ENCODE measurements around the gene PHF19. TPM values are rescaled to one million over a fixed set of nuclear protein-coding genes. Genes with fewer than 3 reads are reported as not detected.

Gene PHF19
- total and polyA plus RNA-seq, 9 donors, result 16.8 to 56.0 (median 40.2) TPM

DNA sequence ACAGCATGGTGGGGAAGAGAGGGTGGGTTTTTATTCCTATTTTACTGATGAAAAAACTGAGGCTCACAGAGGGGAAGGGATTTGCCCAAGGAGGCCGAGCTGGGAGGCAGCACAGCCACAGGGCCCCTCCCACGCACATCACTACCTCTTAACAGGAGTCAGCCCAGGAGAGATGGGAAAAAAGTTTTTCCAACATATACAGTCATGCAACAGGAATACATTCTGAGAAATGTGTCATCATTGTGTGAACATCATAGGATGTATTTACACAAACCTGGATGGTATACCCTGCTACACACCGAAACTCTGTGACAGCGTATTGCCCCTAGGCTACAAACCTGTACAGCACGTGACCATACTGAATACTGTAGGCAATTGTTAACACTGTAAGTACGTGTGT is 38.0 kb upstream of the PHF19 start:
- Histone ChIP-seq H3K27me3 (no peaks in the 10 kb centered on the region), H3K27ac (no peak overlapping the region), H3K4me1 (ENCODE audit: insufficient read depth) (peaks cover 7% of the 10 kb centered on the region), H3K9me3 (no peaks in the 10 kb centered on the region), H3K4me3 (no peak overlapping the region), H3K36me3 (no peaks in the 10 kb centered on the region)
- TF ChIP-seq POLR2A (IDR thresholded peaks at IDR 0.05) (no peak), EP300 (IDR thresholded peaks at IDR 0.05) (no peak)
- TF ChIP-seq, protein P1, sequence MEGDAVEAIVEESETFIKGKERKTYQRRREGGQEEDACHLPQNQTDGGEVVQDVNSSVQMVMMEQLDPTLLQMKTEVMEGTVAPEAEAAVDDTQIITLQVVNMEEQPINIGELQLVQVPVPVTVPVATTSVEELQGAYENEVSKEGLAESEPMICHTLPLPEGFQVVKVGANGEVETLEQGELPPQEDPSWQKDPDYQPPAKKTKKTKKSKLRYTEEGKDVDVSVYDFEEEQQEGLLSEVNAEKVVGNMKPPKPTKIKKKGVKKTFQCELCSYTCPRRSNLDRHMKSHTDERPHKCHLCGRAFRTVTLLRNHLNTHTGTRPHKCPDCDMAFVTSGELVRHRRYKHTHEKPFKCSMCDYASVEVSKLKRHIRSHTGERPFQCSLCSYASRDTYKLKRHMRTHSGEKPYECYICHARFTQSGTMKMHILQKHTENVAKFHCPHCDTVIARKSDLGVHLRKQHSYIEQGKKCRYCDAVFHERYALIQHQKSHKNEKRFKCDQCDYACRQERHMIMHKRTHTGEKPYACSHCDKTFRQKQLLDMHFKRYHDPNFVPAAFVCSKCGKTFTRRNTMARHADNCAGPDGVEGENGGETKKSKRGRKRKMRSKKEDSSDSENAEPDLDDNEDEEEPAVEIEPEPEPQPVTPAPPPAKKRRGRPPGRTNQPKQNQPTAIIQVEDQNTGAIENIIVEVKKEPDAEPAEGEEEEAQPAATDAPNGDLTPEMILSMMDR (IDR thresholded peaks at IDR 0.05), result no peak
- intact Hi-C loops (cut with DNase I), result no loop called here
- DNase-seq, result no peak
- WGBS, 3 donors, result 91 to 97% (median 92%) methylated on average over 6 of the region's 6 CpGs

- TF ChIP-seq, protein P1 (IDR thresholded peaks at IDR 0.05), result no peak
- no peak for TF ChIP-seq POLR2A (IDR thresholded peaks at IDR 0.05)
- TF ChIP-seq EP300 (IDR thresholded peaks at IDR 0.05), result no peak
- Histone ChIP-seq H3K4me3 (no peak overlapping the region), H3K4me1 (ENCODE audit: insufficient read depth) (peaks cover 7% of the 10 kb centered on the region), H3K36me3 (no peaks in the 10 kb centered on the region), H3K9me3 (no peaks in the 10 kb centered on the region), H3K27me3 (no peaks in the 10 kb centered on the region), H3K27ac (no peak overlapping the region)
- intact Hi-C loops (cut with DNase I), result no loop called here
- peak in 1 of 5 donors; percentile 15 for DNase-seq
- WGBS, 3 donors, result 79 to 89% (median 85%) methylated on average over 3 of the region's 3 CpGs
Measured at GRCh38 chr9:120914396-120914795, 37.4 kb upstream of the PHF19 start.

- Histone ChIP-seq H3K9me3 (no peaks in the 10 kb centered on the region), H3K36me3 (no peaks in the 10 kb centered on the region), H3K27me3 (no peaks in the 10 kb centered on the region), H3K27ac (no peak overlapping the region), H3K4me3 (no peak overlapping the region), H3K4me1 (ENCODE audit: insufficient read depth) (peaks cover 7% of the 10 kb centered on the region)
- intact Hi-C loops (cut with DNase I), result no loop called here
- no peak for TF ChIP-seq POLR2A (IDR thresholded peaks at IDR 0.05)
- TF ChIP-seq EP300 (IDR thresholded peaks at IDR 0.05), result no peak
- TF ChIP-seq, protein P1 (IDR thresholded peaks at IDR 0.05), result no peak
- 71 to 82% (median 78%) methylated on average over 4 of the region's 4 CpGs for WGBS, 3 donors
- DNase-seq, result no peak
Measured at GRCh38 chr9:120913647-120914264, 36.8 kb upstream of the PHF19 start.

GRCh38 chr9:120912958-120913646 is 36.1 kb upstream of the PHF19 start:
- WGBS, 3 donors, result 61 to 64% (median 61%) methylated on average over 13 of the region's 13 CpGs
- DNase-seq, result no peak
- peaks cover 7% of the 10 kb centered on the region for H3K4me1 ChIP-seq (ENCODE audit: insufficient read depth)
- H3K4me3 ChIP-seq, result no peak overlapping the region
- no peak overlapping the region for H3K27ac ChIP-seq
- no peaks in the 10 kb centered on the region for H3K36me3 ChIP-seq
- intact Hi-C loops (cut with DNase I), result no loop called here
- no peaks in the 10 kb centered on the region for H3K9me3 ChIP-seq
- TF ChIP-seq EP300 (IDR thresholded peaks at IDR 0.05) (no peak), POLR2A (IDR thresholded peaks at IDR 0.05) (no peak)
- TF ChIP-seq, protein P1 (IDR thresholded peaks at IDR 0.05), result no peak
- H3K27me3 ChIP-seq, result no peaks in the 10 kb centered on the region

Data from ovary (tissue), 9 donors.